ENCODE data around the gene ITGBL1. TPM values are rescaled to one million over a fixed set of nuclear protein-coding genes. Genes with fewer than 3 reads are reported as not detected.

ITGBL1 gene
- polyA plus RNA-seq, 3 donors: not detected

DNA sequence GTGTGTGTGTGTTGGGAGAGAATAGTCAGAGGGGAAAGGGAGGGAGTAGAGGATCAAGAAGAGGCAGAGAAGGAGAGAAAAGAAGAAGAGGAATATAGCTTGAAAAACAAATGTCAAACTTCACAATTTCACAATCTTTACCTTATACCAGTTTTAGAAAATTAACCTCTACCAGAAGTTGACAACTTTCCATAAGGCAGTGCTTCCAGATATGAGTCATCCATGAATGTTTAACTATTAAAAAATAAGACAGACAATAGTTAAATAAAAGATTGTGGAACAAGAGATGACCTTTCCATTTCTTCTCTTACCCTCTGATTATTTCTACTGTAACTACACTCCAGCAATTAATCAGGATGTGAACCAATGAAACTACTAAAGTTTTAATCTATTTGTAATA lies 229.4 kb downstream of the ITGBL1 start:
- Histone ChIP-seq H2AFZ (ENCODE audit: insufficient read depth, low read depth, low read length, poor library complexity, severe bottlenecking) (no peak overlapping the region), H3K4me2 (replicated peaks; ENCODE audit: extremely low read depth, low read length, poor library complexity, severe bottlenecking) (no peak overlapping the region), H3K27me3 (ENCODE audit: control insufficient read depth in 2 of 2, insufficient read depth in 2 of 2, low read length in 2 of 2) (no peaks in the 10 kb centered on the region), H3K9me3 (replicated peaks in 1 of 2; ENCODE audit: control insufficient read depth in 1 of 2, insufficient read depth in 1 of 2, low read length in 2 of 2) (no peaks in the 10 kb centered on the region), H4K20me1 (ENCODE audit: insufficient read depth, low read length) (no peaks in the 10 kb centered on the region), H3K27ac (ENCODE audit: low read depth in 1 of 2, low read length in 2 of 2) (no peak overlapping the region), H3K9ac (ENCODE audit: insufficient read depth, low read length, poor library complexity, severe bottlenecking) (no peak overlapping the region), H3K36me3 (replicated peaks in 1 of 2; ENCODE audit: control insufficient read depth in 1 of 2, insufficient read depth in 2 of 2, low read length in 2 of 2) (no peaks in the 10 kb centered on the region), H3K79me2 (ENCODE audit: insufficient read depth, low read length) (no peaks in the 10 kb centered on the region), H3K4me3 (replicated peaks in 1 of 3; ENCODE audit: low read depth in 2 of 3, low read length in 3 of 3) (no peak overlapping the region), H3K4me1 (ENCODE audit: control insufficient read depth in 1 of 2, insufficient read depth in 2 of 2, low read length in 2 of 2) (no peaks in the 10 kb centered on the region)
- Mint-ChIP-seq H3K36me3 (no peaks in the 10 kb centered on the region), H3K27me3 (ENCODE audit: low read depth in 3 of 3) (peaks cover 0 to 2% (median 0%) of the 10 kb centered on the region in 3 donors), H3K9me3 (peaks cover 0 to 2% (median 0%) of the 10 kb centered on the region in 7 donors), H3K4me3 (no peak overlapping the region), H3K4me1 (no peaks in the 10 kb centered on the region), H3K27ac (no peak overlapping the region)
- no peak for TF ChIP-seq CTCF (IDR thresholded peaks at IDR 0.05)
- DNase-seq: no peak
- intact Hi-C loops (cut with micrococcal nuclease): no loop called here

DNA sequence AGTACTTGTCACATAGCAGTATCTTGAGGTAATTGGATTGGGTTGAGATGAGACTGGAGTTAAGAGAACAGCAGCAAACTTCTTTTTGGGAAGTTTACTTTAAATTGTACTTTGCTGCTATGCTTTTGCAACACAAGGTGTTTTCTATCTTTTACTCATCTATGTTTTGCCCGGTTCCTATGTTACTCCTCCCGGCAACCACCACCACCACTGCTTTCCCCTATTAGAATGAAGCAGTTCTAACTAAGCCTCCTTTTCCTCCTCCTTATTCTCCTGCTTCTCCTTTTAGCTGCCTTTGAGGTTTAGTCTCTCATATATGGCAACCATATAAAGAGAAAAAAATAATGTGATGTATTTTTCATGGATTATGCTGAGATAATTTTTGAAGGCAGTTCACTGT lies 233.5 kb downstream of the ITGBL1 start:
- no peaks in the 10 kb centered on the region for H3K36me3 ChIP-seq (replicated peaks in 1 of 2; ENCODE audit: control insufficient read depth in 1 of 2, insufficient read depth in 2 of 2, low read length in 2 of 2)
- Mint-ChIP-seq H3K27ac (no peak overlapping the region), H3K9me3 (peaks cover 0 to 2% (median 0%) of the 10 kb centered on the region in 7 donors), H3K36me3 (no peaks in the 10 kb centered on the region), H3K27me3 (ENCODE audit: low read depth in 3 of 3) (no peaks in the 10 kb centered on the region), H3K4me3 (no peak overlapping the region), H3K4me1 (no peaks in the 10 kb centered on the region)
- no peaks in the 10 kb centered on the region for H3K79me2 ChIP-seq (ENCODE audit: insufficient read depth, low read length)
- no peak overlapping the region for H3K4me2 ChIP-seq (replicated peaks; ENCODE audit: extremely low read depth, low read length, poor library complexity, severe bottlenecking)
- no peak overlapping the region for H3K9ac ChIP-seq (ENCODE audit: insufficient read depth, low read length, poor library complexity, severe bottlenecking)
- no peak overlapping the region for H2AFZ ChIP-seq (ENCODE audit: insufficient read depth, low read depth, low read length, poor library complexity, severe bottlenecking)
- H3K4me1 ChIP-seq (ENCODE audit: control insufficient read depth in 1 of 2, insufficient read depth in 2 of 2, low read length in 2 of 2): no peaks in the 10 kb centered on the region
- H4K20me1 ChIP-seq (ENCODE audit: insufficient read depth, low read length): no peaks in the 10 kb centered on the region
- 85% methylated on average over 2 of the region's 2 CpGs for WGBS (ENCODE audit: insufficient coverage)
- DNase-seq: no peak
- no peak overlapping the region for H3K27ac ChIP-seq (ENCODE audit: low read depth in 1 of 2, low read length in 2 of 2)
- no peaks in the 10 kb centered on the region for H3K27me3 ChIP-seq (ENCODE audit: control insufficient read depth in 2 of 2, insufficient read depth in 2 of 2, low read length in 2 of 2)
- H3K9me3 ChIP-seq (replicated peaks in 1 of 2; ENCODE audit: control insufficient read depth in 1 of 2, insufficient read depth in 1 of 2, low read length in 2 of 2): no peaks in the 10 kb centered on the region
- intact Hi-C loops (cut with micrococcal nuclease): no loop called here
- TF ChIP-seq CTCF (IDR thresholded peaks at IDR 0.05): no peak
- no peak overlapping the region for H3K4me3 ChIP-seq (replicated peaks in 1 of 3; ENCODE audit: low read depth in 2 of 3, low read length in 3 of 3)

Data from CD14-positive monocyte (primary cell).